ENCODE data around the gene LRP5.

- TF ChIP-seq CTCF (conservative IDR thresholded peaks at IDR 0.05; ENCODE audit: low read depth, low read length) (no peak), EZH2 (IDR thresholded peaks at IDR 0.05; ENCODE audit: borderline replicate concordance, low read depth, low read length, poor library complexity, severe bottlenecking) (no peak)
These were observed 2.1 kb downstream of the LRP5 start for GRCh38 chr11:68314203-68315170.
